GM19328 (cell line): ENCODE data around the gene ANKMY2.
"Not testable (repeated sequence)": the region's sequence is repeated elsewhere in the genome, so short reads cannot be mapped to it uniquely, and the experiment has no call there.

Experiments used
- ATAC-seq: cut with Tn5 transposase; IDR thresholded peaks from one replicate; pipeline ENCODE4 v1.9.1; 2021; ENCODE audit warnings: mild to moderate bottlenecking, moderate library complexity; ENCODE audit not compliant: unreplicated experiment

Gene ANKMY2

GRCh38 chr7:16627236-16627635, 18.3 kb downstream of the ANKMY2 start:
- no peak for ATAC-seq

DNA sequence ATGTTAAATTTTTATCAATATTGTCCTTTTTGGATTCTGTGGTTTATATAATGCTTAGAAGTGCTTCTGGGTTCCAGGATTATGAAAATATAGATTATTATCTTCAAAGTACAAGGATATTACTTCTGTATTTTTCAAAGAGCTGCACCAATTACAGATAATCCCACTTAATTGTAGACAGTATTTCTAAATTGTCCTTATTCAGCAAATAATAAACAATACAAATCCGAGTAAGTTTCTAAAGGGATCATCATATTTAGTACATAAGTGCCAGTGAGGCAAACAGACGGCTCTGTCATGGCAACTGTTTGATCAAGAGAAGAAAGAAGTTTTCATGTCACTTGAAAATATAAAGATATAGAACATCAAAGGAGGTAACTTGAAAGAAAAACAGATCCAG, 19.2 kb downstream of the ANKMY2 start:
- ATAC-seq, result no peak

DNA sequence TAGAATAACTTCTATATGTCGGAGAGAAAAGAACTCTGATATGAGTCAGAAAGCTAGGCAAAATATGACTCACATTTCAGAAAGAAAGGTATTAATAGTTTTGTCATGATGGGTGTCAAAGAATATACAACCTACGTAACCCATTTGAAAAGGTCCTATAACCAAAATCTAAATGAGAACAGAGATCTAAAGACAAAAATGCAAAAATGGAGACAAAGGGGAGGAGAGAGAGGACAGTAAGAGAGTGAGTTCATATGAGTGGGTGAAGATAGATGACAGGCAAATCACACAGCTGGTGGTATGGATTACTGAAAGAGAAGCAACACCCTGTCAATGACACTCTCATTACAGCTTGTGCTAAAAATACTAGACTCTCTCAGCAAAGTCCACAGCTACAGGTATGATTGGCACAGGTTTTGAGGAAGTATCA, 25.6 kb downstream of the ANKMY2 start:
- peak; percentile 92 for ATAC-seq

DNA sequence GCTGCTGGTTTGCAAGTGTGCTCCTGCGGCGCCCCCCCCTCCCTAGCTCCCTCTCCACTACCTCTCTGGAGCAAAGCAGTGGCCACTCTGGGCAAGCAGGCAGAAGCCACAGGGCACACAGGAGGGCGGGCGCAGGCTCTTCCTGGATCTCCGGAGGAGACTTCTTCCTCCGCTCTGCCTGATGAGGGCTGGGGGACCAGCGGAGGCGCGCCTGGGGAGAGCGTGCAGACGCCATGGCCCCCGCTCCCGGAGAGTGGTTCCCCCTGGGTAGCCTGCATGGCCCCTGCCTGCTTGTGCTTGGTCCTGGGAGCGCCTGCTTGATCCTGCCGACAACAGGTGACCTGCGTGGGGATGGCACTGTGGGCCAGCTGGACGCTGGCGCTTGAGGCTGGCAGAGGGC, 29.0 kb downstream of the ANKMY2 start:
- no peak for ATAC-seq

DNA sequence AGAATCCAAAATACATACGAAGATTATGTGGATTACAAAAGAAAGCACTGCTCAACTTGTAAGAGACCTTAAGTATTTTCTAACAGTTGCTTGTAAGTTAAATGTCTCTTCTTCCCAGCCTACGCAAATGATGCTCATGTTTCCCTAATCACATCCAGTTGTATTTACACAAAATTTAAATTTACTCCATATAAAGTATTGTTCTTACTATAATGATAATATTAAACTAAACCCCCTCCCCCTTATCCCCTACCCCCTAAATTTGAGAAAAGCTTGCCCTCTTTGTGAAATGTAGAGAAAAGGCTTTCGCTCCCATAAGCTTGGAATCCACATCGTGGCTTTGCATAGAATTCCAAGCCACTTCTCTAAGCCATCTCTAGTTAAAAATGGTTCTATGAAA, 29.4 kb downstream of the ANKMY2 start:
- ATAC-seq, result no peak

DNA sequence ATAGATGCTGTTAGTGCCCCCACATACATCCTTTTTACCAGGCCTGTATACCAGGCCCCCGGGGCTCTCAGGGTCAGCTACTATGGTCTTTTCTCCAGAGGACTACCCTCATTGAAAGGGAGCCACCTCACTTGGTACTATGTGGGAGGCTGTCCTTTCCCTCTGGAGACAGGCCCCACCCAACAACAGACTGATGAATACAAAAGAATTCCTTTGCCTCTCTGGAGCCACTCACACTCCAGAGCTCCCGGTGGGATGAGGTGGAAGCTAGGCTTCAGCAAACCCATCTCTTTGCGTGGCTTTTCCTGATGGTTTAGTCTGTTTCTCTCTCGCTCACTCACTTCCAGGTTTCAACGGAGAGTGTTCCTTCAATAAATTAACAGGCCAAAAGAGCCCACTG, 30.3 kb downstream of the ANKMY2 start:
- ATAC-seq, result no peak

DNA sequence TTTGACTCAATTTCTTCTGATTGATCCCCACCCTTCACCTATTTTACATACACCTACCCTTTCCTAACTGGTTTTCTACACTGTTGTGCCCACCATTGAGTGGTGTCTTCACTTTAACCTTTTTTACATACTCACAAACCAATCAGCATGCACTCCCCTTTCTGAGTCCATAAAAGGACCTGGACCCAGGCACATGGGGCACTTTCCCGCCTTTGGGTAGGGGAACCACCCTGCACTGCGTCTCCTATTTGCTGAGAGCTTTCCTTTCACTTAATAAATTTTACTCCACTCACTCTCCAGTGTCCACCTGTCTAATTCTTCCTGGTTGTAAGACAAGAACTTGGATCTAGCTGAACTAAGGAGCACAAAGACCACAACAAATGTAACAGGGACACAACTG, 33.8 kb downstream of the ANKMY2 start:
- ATAC-seq, result no peak

DNA sequence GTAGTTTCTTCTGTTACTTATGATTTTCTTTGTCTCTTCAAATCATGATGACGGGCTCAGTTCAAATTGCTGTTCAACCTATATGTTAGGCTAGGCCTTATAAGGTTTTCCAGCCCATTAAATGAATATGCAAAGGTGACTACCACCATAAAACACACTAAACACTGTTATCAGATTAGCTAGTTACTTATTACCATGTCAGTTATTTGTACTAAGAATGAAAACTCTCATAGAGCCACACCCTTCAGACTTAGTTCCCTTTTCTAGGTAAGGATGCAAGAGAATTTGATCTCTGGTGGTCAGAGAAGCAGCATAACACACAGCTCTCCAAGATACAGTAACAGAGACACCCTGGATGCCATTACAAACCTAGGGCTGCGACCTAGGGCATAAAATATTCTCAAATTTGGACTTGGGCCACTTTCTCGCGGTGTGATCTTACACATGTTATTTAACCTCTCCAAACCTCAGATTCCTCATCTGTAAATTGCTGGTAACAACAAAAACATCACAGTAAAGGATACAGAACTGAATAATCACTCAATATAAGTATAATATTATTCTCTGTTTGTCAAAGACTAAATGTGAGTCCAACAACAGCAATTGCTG, 35.6 kb downstream of the ANKMY2 start:
- ATAC-seq, result peak; percentile 54

GRCh38 chr7:16606704-16607103, 38.9 kb downstream of the ANKMY2 start:
- no peak for ATAC-seq

GRCh38 chr7:16604054-16604453, 41.5 kb downstream of the ANKMY2 start:
- no peak for ATAC-seq

DNA sequence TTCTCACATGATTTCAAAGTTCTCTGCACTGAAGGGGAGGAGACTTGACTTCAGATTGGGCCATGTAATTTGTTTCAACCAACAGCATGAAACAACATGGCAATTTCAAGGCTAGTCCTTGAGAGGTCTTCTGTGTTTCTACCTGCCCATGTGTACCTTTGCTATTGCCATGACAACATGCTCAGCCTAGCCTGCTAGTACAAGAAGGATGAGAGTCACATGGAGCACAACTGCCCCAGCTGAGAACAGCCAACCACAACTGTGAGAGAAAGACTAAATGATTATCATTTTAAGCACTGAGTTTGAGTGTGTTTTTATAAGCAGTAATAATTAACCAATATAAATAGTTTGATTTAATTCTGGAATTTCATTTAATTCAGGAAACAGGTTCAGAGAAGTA, 41.9 kb downstream of the ANKMY2 start:
- ATAC-seq, result no peak

- ATAC-seq, result no peak
These were observed 45.7 kb downstream of the ANKMY2 start for GRCh38 chr7:16599860-16600259.

DNA sequence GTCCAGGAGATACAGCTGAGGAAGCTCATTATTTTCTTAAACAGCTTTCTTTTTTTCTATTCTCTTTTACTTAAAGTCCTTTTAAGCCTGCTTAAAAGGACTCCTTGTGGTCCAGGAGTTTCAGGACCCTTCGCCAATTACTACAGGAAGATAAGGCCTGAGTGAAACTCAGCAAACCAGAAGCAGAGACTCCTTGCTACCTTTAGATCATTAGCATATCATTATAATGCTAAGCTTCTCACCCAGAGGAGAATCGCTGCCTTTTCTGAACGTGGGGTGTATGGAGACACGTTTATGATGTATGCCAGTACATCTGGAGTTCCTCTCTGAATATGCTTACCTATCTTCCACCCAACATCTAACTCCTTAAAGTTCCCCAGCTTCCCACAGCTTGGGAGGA, 47.5 kb downstream of the ANKMY2 start:
- no peak for ATAC-seq

- ATAC-seq, result not testable (repeated sequence)
These were observed 50.0 kb downstream of the ANKMY2 start for GRCh38 chr7:16595596-16595995.

- no peak for ATAC-seq
These were observed 50.9 kb downstream of the ANKMY2 start for GRCh38 chr7:16594676-16595075.

DNA sequence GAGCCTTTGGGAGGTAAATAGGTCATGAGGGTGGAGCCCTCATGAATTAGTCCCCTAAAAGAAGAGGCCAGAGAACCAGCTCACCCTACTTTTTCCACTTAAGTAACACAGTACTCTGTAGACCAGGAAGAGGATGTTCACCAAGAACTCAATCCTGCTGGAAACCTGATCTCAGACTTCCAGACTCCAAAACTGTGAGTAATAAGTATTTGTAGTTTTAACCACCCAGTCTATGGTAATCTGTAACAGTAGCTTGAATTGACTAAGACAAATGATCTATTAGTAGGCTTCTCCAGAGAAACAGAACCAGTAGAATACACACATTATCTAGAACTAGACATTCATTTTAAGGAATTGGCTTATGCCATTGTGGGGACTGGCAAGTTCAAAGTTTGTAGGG, 51.5 kb downstream of the ANKMY2 start:
- ATAC-seq, result no peak

- no peak for ATAC-seq
These were observed 53.2 kb downstream of the ANKMY2 start for GRCh38 chr7:16592395-16592794.

DNA sequence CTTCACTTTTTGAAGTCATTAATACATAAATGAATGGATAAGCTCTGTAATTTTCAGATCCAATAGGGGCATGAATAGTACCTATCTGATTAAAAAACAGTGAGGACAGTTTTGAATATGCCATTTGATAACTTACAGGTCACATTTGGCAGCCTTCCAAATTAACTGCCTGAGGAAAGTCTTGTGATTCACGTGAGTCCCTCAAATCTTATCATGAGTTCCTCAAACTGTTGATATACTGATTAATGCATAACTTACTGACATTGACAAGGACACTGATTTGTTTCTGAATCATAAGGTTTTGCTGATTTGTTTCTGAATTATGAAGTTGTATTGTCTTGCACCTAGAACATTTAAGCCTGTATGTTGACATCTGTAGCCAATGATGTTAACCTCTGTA, 55.1 kb downstream of the ANKMY2 start:
- no peak for ATAC-seq

DNA sequence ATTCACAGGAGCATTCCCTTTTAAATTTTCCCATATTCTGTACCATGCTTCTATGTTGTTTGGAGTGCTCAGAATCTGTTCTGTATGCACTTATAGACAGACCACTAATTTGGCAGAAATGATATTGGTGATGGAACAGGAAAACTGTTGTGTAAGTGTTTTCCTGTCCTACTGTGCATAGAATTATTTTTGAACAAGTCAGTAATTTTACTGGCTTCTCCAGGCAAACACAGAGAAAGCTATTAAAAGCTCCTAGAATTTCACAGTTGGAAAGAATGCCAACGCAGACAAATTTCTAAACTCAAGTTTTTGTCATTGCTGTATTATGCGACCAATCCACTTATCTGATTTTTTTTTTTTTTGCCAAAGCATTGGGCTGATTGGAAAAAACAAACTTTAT, 55.7 kb downstream of the ANKMY2 start:
- no peak for ATAC-seq

- no peak for ATAC-seq
These were observed 57.8 kb downstream of the ANKMY2 start for GRCh38 chr7:16587790-16588189.

DNA sequence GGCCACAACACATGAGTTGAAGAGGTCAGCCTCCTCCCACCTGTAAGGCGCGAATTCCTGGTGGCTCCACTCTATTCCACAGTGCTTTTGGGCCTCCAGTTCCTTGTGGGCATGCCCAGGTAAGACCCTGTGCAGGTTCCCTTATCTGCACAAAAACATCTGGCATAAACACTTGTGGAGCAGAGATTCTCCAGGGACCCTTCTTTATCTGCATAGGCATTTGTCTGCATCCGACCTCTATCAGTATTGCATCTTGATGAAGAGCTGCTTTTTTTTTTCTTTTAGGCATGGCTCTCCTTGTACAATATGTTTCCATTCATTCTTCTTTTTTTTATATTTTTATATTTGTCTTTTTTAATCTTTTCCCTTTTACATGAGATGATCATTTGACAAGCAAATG, 58.4 kb downstream of the ANKMY2 start:
- ATAC-seq, result no peak

- no peak for ATAC-seq
These were observed 59.3 kb downstream of the ANKMY2 start for GRCh38 chr7:16586081-16586874.

DNA sequence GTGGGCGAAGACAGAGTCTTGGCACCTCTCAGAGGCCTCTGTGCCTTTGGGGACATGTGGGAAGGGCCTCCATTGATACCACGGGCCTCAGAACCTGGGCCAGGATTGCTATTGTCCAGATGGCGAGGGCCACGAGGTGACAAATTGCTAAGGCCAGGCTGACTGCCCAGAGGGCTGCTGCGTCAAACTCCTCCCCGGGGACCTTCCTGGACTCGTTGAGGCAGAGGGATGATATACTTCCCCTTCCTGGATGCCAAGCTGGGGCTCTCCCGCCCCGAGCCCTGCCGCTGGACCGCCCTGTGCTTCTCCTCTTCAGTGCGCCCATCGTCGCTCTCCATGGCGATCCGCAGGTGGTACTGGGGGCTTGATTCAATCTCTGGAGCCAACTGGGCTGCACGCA, 60.0 kb downstream of the ANKMY2 start:
- ATAC-seq, result no peak
